AG08395 (cell line): Measurements from ENCODE around the gene RXFP1.

Experiments
- DNase-seq: peaks from one replicate; pipeline ENCODE4 v3.0.0; 2012; ENCODE audit warnings: mixed read lengths, low spot score

The RXFP1 gene

DNA sequence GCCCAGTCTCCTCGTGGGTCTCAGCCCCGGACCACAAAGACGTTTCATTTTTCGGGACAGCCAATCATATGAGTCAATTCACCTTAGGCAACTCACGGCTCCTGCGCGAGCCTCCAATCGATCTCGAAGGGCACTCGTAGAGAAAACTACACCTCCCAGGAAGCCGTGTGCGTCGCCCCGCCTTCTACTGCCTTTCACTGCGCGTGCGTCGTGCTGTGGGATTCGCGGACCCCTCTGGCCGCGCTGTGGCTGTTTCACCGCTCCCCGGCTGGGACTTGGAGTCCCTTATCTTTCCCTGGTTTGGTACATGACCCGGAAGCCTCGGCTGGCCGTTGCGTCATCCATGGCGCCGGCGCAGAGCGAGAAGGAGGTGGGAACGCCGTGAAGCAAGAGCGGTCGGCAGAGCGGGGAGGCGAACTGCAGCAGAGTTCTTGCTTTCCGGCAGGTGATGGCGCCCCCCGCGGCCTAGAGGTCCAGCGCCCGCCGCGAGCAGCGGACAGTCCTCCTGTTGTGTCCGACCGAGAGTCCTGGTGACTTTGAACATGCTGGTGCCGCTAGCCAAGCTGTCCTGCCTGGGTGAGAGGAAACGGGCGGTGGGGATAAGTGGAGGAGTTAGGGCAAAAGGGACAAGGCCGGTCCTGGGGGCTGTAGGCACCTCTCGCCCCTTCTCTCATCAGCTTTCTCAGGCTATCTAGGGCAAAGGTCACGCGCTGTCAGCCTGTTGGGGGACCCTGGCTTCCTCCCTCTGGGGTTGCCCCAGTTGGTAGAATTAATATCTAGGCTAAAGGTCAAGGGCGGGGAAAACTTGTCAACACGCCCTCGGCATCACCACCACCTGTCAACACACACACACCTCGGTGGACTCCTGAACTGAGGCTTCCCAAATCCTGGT is 150.5 kb downstream of the RXFP1 start, which contains the start of gene ETFDH:
TSS of gene ETFDH (plus strand) at position 382 of the 892 bp plus-strand sequence. CDS start at position 543, 161 bp downstream.
- DNase-seq = peak; percentile 98

DNA sequence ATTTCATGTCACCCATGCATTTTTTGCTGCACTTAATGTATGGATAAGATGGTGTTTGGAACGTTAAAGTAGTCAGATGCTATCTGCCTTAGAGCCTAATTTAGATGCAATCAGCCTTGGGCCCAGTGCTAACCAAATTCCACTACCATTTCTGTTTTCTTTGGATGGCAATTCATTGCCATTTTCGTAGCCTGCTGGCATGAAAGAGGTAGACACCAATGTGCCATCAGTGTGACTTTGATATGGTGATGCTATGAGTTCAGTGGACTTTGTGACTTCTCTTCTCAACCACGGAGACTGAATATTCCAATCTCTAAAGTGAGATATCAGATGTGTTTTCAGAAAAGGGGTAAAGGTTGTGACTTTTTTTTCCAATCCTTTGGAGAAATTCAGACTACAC is 152.0 kb downstream of the RXFP1 start:
- DNase-seq = no peak

DNA sequence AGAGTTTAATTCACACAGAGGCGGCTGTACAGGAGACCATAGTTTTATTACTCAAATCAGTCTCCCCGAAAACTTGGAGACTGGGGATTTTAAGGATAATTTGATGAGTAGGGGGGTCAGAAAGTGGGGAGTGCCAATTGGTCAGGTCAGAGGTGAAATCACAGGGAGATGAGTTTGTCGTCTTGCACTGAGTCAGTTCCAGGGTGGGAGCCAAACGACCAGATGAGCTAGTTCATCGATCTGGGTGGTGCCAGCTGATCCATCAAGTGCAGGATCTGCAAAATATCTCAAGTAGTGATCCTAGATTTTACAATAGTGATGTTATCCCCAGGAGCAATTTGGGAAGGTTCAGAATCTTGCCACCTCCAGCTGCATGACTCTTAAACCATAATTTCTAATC is 154.4 kb downstream of the RXFP1 start:
- no peak for DNase-seq

GRCh38 chr4:158678767-158679166 is 157.1 kb downstream of the RXFP1 start:
- DNase-seq = no peak

DNA sequence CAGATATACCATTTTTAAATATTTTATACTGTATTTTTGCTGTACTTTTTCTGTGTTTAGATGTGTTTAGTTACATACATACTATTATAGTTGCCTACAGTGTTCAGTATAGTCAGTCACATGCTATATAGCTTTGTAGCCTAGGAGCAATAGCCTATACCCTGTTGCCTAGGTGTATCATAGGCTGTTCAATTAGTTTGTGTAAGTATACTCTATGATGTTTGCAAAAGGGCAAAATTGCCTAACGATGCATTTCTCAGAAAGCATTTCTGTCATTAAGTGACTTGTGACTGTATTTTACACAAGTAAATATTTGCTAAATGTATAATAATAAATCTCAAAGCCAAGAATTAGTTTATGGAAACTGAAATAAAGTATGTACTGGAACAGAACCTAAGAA is 159.9 kb downstream of the RXFP1 start:
- DNase-seq = no peak

DNA sequence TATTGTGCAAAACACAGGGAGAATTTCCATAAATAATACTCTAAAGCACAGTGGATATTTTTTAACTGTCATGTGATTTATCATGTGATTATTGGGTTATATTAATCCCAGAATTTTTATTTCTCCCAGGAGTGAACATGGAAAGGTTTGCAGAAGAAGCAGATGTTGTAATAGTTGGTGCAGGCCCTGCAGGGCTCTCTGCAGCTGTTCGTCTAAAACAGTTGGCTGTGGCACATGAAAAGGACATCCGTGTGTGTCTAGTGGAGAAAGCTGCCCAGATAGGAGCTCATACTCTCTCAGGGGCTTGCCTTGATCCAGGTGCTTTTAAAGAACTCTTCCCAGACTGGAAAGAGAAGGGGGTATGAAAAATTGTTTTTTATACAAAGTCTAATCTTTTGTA is 160.4 kb downstream of the RXFP1 start:
- no peak for DNase-seq

- DNase-seq = no peak
Observed at GRCh38 chr4:158688813-158689212, 167.1 kb downstream of the RXFP1 start.
